Medulla oblongata (tissue), 1 donor: ENCODE data around the gene DVL2.
"Not testable (repeated sequence)": the region's sequence is repeated elsewhere in the genome, so short reads cannot be mapped to it uniquely, and the experiment has no call there.

Experiments used
- DNase-seq: peaks from one replicate; pipeline ENCODE4 v3.0.0-alpha.2; 2015; ENCODE audit errors: extremely low spot score

The DVL2 gene

GRCh38 chr17:7203391-7203790, 30.9 kb downstream of the DVL2 start:
- no peak for DNase-seq

- no peak for DNase-seq
These were observed 37.5 kb downstream of the DVL2 start for GRCh38 chr17:7196651-7197401.

GRCh38 chr17:7195971-7196370, 38.3 kb downstream of the DVL2 start:
- DNase-seq: no peak

- DNase-seq: no peak
These were observed 41.9 kb downstream of the DVL2 start for GRCh38 chr17:7192271-7192937.

GRCh38 chr17:7191571-7192270, 42.6 kb downstream of the DVL2 start:
- peak; percentile 37 for DNase-seq

- DNase-seq: no peak
These were observed 43.2 kb downstream of the DVL2 start for GRCh38 chr17:7191069-7191468.

GRCh38 chr17:7190276-7190917, 43.9 kb downstream of the DVL2 start:
- no peak for DNase-seq

GRCh38 chr17:7186241-7186640, 48.1 kb downstream of the DVL2 start:
- no peak for DNase-seq

GRCh38 chr17:7184647-7185046, 49.7 kb downstream of the DVL2 start:
- DNase-seq: no peak

GRCh38 chr17:7184091-7184488, 50.2 kb downstream of the DVL2 start:
- DNase-seq: peak; percentile 49

- no peak for DNase-seq
These were observed 50.8 kb downstream of the DVL2 start for GRCh38 chr17:7183433-7184090.

- DNase-seq: not testable (repeated sequence)
These were observed 52.2 kb downstream of the DVL2 start for GRCh38 chr17:7182101-7182500.

GRCh38 chr17:7179317-7180254, 54.7 kb downstream of the DVL2 start, which contains the start of gene ASGR1:
Gene ASGR1, minus strand, starts transcription at chr17:7179370. Its CDS starts 807 bp downstream, at chr17:7178563.
- no peak for DNase-seq

- no peak for DNase-seq
These were observed 55.4 kb downstream of the DVL2 start for GRCh38 chr17:7178973-7179316.

GRCh38 chr17:7177954-7178477, 56.3 kb downstream of the DVL2 start:
- no peak for DNase-seq

GRCh38 chr17:7177191-7177953, 56.9 kb downstream of the DVL2 start:
- DNase-seq: peak; percentile 75

GRCh38 chr17:7176841-7177190, 57.5 kb downstream of the DVL2 start:
- no peak for DNase-seq

GRCh38 chr17:7176107-7176840, 58.0 kb downstream of the DVL2 start:
- DNase-seq: no peak
